GM12801 (cell line): ENCODE measurements around the gene CCNY.

ENCODE experiments used
- TF ChIP-seq, protein P1 (sequence below): IDR thresholded peaks from one replicate; pipeline ENCODE4 v1.5.1; 2011; ENCODE audit warnings: control low read depth; ENCODE audit not compliant: insufficient read length; ENCODE audit errors: extremely low read depth

The CCNY gene

DNA sequence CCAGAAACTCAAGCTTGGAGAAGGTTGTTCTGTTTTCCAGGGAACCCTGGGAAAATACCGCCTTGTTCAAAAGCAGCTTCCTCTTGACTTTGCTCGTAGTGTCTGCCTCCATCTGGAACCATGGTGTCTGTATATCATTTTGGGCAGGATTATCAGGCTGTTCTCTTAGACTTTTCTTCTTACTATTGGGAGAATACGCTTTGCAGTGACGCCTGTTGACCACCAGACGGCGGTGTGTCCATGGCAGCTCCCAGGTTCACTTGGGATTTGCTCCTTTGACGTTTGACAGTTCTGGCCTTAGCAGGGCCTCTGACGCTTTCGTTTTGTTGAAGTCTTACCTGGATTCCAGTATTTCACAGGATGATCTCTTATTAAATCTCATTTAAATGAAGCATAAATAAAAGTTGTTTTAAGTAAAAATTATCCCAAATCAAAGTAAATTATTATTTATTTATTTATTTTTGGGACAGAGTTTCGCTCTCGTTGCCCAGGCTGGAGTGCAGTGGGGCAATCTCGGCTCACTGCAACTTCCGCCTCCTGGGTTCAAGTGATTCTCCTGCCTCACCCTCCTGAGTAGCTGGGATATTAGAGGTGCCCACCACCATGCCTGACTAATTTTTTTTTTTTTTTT lies 227.1 kb downstream of the CCNY start:
- TF ChIP-seq, protein P1, sequence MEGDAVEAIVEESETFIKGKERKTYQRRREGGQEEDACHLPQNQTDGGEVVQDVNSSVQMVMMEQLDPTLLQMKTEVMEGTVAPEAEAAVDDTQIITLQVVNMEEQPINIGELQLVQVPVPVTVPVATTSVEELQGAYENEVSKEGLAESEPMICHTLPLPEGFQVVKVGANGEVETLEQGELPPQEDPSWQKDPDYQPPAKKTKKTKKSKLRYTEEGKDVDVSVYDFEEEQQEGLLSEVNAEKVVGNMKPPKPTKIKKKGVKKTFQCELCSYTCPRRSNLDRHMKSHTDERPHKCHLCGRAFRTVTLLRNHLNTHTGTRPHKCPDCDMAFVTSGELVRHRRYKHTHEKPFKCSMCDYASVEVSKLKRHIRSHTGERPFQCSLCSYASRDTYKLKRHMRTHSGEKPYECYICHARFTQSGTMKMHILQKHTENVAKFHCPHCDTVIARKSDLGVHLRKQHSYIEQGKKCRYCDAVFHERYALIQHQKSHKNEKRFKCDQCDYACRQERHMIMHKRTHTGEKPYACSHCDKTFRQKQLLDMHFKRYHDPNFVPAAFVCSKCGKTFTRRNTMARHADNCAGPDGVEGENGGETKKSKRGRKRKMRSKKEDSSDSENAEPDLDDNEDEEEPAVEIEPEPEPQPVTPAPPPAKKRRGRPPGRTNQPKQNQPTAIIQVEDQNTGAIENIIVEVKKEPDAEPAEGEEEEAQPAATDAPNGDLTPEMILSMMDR, result peak; percentile 98

- TF ChIP-seq, protein P1, result no peak
These were observed 228.1 kb downstream of the CCNY start for GRCh38 chr10:35564341-35564968.

- TF ChIP-seq, protein P1, result no peak
These were observed 229.3 kb downstream of the CCNY start for GRCh38 chr10:35565602-35566081.

- TF ChIP-seq, protein P1, result no peak
These were observed 231.6 kb downstream of the CCNY start for GRCh38 chr10:35567951-35568350.

- TF ChIP-seq, protein P1, result no peak
These were observed 232.2 kb downstream of the CCNY start for GRCh38 chr10:35568483-35569015.

- TF ChIP-seq, protein P1, result no peak
These were observed 232.9 kb downstream of the CCNY start for GRCh38 chr10:35569111-35569707.

GRCh38 chr10:35569836-35570235 lies 233.5 kb downstream of the CCNY start:
- TF ChIP-seq, protein P1, result no peak
